Endothelial cell of umbilical vein (primary cell): ENCODE measurements around the gene SLC6A2.

Source experiments
- EZH2 ChIP-seq: IDR thresholded peaks from 2 replicates; pipeline ENCODE4 v1.6.1; 2012; ENCODE audit warnings: borderline replicate concordance, low read depth, mild to moderate bottlenecking, moderate library complexity, low read length, inconsistent platforms; ENCODE audit not compliant: severe bottlenecking
- FOS ChIP-seq: IDR thresholded peaks from 2 replicates; pipeline ENCODE4 v1.6.1; 2011; ENCODE audit warnings: mild to moderate bottlenecking, low read length, moderate library complexity, borderline replicate concordance; ENCODE audit not compliant: insufficient read depth
- GATA2 ChIP-seq: IDR thresholded peaks from 2 replicates; pipeline ENCODE4 v1.7.0; 2011; ENCODE audit warnings: low read depth, mild to moderate bottlenecking, moderate library complexity, mixed read lengths, low read length; ENCODE audit not compliant: insufficient read length, insufficient read depth
- JUN ChIP-seq: IDR thresholded peaks from 2 replicates; pipeline ENCODE4 v1.6.1; 2011; ENCODE audit warnings: borderline replicate concordance, low read depth; ENCODE audit not compliant: insufficient read length, insufficient read depth
- MYC ChIP-seq: IDR thresholded peaks from one replicate; pipeline ENCODE4 v1.6.1; 2011; ENCODE audit warnings: mild to moderate bottlenecking, low read depth, low read length
- POLR2A ChIP-seq: IDR thresholded peaks from 2 replicates; pipeline ENCODE4 v1.6.1; 2012; ENCODE audit warnings: low read depth, mild to moderate bottlenecking, control low read depth, low read length
- POLR2AphosphoS5 ChIP-seq: IDR thresholded peaks from 2 replicates; pipeline ENCODE4 v1.6.1; 2012; ENCODE audit warnings: low read depth, mild to moderate bottlenecking, control low read depth, low read length, moderate library complexity; ENCODE audit not compliant: insufficient read depth
- TF ChIP-seq, protein P1 (sequence below), 2 donors: IDR thresholded peaks; 1 replicate in 1 of 2; 2 replicates in 1 of 2; pipeline ENCODE4 v1.5.1; 2011; ENCODE audit warnings: low read length in 2 of 2, mild to moderate bottlenecking in 2 of 2, moderate library complexity in 2 of 2, control low read depth in 1 of 2, inconsistent platforms in 1 of 2, low read depth in 1 of 2; ENCODE audit not compliant: insufficient read depth in 1 of 2; ENCODE audit errors: extremely low read depth in 1 of 2
- TF ChIP-seq, protein P2 (sequence below): IDR thresholded peaks from 2 replicates; pipeline ENCODE4 v1.6.1; 2011; ENCODE audit not compliant: insufficient read depth, insufficient read length

DNA sequence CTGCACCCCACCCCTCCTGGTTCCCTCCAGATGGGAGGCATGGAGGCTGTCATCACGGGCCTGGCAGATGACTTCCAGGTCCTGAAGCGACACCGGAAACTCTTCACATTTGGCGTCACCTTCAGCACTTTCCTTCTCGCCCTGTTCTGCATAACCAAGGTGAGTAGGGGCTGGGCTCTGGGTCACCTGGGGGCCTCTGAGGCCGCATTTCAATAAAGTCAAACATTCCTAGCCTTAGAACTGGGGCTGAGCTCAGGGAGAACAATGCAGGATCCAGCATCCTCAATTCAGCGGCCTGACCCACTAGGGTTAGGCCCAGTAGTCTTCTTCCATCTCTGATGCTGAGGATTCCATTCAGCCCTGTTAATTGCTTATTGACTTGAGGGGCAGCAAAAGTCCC is 42.1 kb downstream of the SLC6A2 start:
- no peak for TF ChIP-seq POLR2A
- TF ChIP-seq EZH2, result no peak
- TF ChIP-seq POLR2AphosphoS5, result no peak
- TF ChIP-seq, protein P1, sequence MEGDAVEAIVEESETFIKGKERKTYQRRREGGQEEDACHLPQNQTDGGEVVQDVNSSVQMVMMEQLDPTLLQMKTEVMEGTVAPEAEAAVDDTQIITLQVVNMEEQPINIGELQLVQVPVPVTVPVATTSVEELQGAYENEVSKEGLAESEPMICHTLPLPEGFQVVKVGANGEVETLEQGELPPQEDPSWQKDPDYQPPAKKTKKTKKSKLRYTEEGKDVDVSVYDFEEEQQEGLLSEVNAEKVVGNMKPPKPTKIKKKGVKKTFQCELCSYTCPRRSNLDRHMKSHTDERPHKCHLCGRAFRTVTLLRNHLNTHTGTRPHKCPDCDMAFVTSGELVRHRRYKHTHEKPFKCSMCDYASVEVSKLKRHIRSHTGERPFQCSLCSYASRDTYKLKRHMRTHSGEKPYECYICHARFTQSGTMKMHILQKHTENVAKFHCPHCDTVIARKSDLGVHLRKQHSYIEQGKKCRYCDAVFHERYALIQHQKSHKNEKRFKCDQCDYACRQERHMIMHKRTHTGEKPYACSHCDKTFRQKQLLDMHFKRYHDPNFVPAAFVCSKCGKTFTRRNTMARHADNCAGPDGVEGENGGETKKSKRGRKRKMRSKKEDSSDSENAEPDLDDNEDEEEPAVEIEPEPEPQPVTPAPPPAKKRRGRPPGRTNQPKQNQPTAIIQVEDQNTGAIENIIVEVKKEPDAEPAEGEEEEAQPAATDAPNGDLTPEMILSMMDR (IDR thresholded peaks at IDR 0.05; ENCODE audit: extremely low read depth in 1 of 2, insufficient read depth in 1 of 2, low read depth in 1 of 2, low read length in 2 of 2), result no peak
- no peak for TF ChIP-seq JUN
- TF ChIP-seq, protein P2, sequence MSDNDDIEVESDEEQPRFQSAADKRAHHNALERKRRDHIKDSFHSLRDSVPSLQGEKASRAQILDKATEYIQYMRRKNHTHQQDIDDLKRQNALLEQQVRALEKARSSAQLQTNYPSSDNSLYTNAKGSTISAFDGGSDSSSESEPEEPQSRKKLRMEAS, result no peak
- no peak for TF ChIP-seq FOS
- no peak for TF ChIP-seq GATA2
- no peak for TF ChIP-seq MYC
